Measurements from ENCODE around the gene PTPRK. TPM values are rescaled to one million over a fixed set of nuclear protein-coding genes. Genes with fewer than 3 reads are reported as not detected.
A peak's percentile ranks its signal among the peaks of the same experiment; 100 is the strongest.

PTPRK gene
- total RNA-seq, 1 experiment from 2014 or later = 89.3 TPM

DNA sequence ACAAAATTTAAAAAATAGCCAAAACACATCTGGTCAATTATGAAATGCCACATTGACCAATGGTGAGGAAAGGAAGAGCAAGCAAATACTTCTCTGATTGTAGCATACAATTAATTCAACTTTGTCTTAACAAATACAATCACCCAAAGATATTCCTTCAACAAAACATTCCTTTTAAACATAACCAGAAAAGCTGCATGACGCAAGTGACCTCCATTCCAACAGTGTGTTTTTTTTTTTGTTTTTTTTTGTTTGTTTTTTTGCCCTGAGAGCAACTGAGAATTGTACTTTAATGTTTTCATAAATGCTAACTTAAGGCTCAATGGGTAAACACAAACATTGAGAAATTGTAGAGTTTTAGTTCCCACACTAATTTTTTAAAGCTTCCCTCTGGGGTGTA, 184.4 kb downstream of the PTPRK start:
- Histone ChIP-seq H4K20me1 (ENCODE audit: insufficient read depth) (no peaks in the 10 kb centered on the region), H2AFZ (no peak overlapping the region), H3K79me2 (ENCODE audit: low read depth) (0 out of 2 replicates have a peak, but pooled peaks cover 7% of the 10 kb centered on the region), H3K36me3 (ENCODE audit: low read depth) (no peaks in the 10 kb centered on the region), H3K27ac (no peak overlapping the region), H3K9me3 (ENCODE audit: insufficient read depth, low read depth) (no peaks in the 10 kb centered on the region), H3K27me3 (ENCODE audit: insufficient read depth, low read depth) (no peaks in the 10 kb centered on the region), H3K4me1 (replicated peaks; ENCODE audit: insufficient read depth) (no peaks in the 10 kb centered on the region), H3F3A (ENCODE audit: insufficient read depth, low read depth) (no peaks in the 10 kb centered on the region), H3K9me2 (ENCODE audit: insufficient read depth) (no peaks in the 10 kb centered on the region), H3K4me2 (no peak overlapping the region), H3K4me3 (no peak overlapping the region)
- intact Hi-C loops (cut with micrococcal nuclease; ENCODE audit: unreplicated experiment) = loop anchor here (5.0 kb wide), 1 partner anchor 44 kb away; no protein-coding TSS in a partner anchor
- CTCF ChIA-PET = no interaction called here
- TF ChIP-seq EZH2 (IDR thresholded peaks at IDR 0.05; ENCODE audit: low read depth) = no peak
- TF ChIP-seq, protein P1, sequence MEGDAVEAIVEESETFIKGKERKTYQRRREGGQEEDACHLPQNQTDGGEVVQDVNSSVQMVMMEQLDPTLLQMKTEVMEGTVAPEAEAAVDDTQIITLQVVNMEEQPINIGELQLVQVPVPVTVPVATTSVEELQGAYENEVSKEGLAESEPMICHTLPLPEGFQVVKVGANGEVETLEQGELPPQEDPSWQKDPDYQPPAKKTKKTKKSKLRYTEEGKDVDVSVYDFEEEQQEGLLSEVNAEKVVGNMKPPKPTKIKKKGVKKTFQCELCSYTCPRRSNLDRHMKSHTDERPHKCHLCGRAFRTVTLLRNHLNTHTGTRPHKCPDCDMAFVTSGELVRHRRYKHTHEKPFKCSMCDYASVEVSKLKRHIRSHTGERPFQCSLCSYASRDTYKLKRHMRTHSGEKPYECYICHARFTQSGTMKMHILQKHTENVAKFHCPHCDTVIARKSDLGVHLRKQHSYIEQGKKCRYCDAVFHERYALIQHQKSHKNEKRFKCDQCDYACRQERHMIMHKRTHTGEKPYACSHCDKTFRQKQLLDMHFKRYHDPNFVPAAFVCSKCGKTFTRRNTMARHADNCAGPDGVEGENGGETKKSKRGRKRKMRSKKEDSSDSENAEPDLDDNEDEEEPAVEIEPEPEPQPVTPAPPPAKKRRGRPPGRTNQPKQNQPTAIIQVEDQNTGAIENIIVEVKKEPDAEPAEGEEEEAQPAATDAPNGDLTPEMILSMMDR (conservative IDR thresholded peaks at IDR 0.05) = no peak
- POLR2A ChIA-PET (ENCODE audit: unreplicated experiment) = no interaction called here
- no peak for DNase-seq
- no TSS peak for BruUV-seq (replicated peaks)

DNA sequence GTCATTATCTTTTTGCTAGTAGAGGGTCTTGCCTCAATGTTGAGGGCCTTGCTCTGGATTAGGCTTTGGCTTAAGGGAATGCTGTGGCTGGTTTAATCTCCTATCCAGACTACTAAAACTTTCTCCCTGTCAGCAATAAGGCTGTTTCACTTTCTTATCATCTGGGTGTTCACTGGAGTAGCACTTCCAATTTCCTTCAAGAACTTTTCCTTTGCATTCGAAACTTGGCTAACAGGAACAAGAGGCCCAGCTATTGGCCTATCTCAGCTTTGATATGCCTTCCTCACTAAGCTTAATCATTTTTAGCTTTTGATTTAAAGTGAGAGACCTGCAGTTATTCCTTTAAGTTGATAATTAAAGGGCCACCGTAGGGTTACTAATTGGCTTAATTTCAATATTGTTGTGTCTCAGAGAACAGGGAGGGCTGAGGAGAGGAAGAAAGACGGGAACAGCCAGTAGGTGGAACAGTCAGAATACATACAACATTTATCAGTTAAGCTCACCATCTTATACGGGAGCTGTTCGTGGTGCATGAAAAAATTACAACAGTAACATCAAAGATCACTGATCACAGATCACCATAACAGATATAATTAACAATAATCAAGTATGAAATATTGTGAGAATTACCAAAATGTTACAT, 186.7 kb downstream of the PTPRK start:
- H2AFZ ChIP-seq = no peak overlapping the region
- ChIA-PET POLR2A (ENCODE audit: unreplicated experiment) (no interaction called here), CTCF (no interaction called here)
- 0 out of 2 replicates have a peak, but pooled peaks cover 7% of the 10 kb centered on the region for H3K79me2 ChIP-seq (ENCODE audit: low read depth)
- DNase-seq = no peak
- H3K36me3 ChIP-seq (ENCODE audit: low read depth) = no peaks in the 10 kb centered on the region
- TF ChIP-seq, protein P1 (conservative IDR thresholded peaks at IDR 0.05) = no peak
- TF ChIP-seq EZH2 (IDR thresholded peaks at IDR 0.05; ENCODE audit: low read depth) = no peak
- H3K9me3 ChIP-seq (ENCODE audit: insufficient read depth, low read depth) = no peaks in the 10 kb centered on the region
- no TSS peak for BruUV-seq (replicated peaks)
- H3K4me2 ChIP-seq = no peak overlapping the region
- H3F3A ChIP-seq (ENCODE audit: insufficient read depth, low read depth) = no peaks in the 10 kb centered on the region
- no peaks in the 10 kb centered on the region; the same call in 1 of the 2 replicates for H4K20me1 ChIP-seq (ENCODE audit: insufficient read depth)
- H3K27ac ChIP-seq = no peak overlapping the region
- H3K4me1 ChIP-seq (replicated peaks; ENCODE audit: insufficient read depth) = no peaks in the 10 kb centered on the region
- H3K4me3 ChIP-seq = no peak overlapping the region
- intact Hi-C loops (cut with micrococcal nuclease; ENCODE audit: unreplicated experiment) = no loop called here
- H3K9me2 ChIP-seq (ENCODE audit: insufficient read depth) = no peaks in the 10 kb centered on the region
- H3K27me3 ChIP-seq (ENCODE audit: insufficient read depth, low read depth) = no peaks in the 10 kb centered on the region

DNA sequence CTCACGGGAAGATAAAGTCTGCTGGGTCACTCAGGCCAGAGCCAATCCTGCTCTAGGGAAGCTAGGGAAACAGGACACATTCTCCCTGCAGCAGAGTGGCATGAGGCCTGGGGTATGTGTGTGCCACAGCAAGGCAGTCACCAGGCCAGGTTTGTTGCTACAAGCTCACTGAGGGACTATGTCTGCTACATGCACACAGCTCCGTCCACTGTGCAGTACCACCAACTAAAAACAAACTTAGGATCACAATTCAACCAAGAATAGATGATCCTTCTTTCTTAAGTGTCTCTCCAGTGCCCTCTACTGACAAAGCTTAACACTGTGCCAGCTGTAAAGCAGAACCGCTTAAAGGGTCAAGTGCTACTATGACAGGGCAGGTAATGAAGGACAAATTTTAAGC, 192.5 kb downstream of the PTPRK start:
- POLR2A ChIA-PET (ENCODE audit: unreplicated experiment) = no interaction called here
- peaks cover 5% of the 10 kb centered on the region for H3K79me2 ChIP-seq (ENCODE audit: low read depth)
- intact Hi-C loops (cut with micrococcal nuclease; ENCODE audit: unreplicated experiment) = no loop called here
- no peaks in the 10 kb centered on the region for H3K36me3 ChIP-seq (ENCODE audit: low read depth)
- no peaks in the 10 kb centered on the region; the same call in 1 of the 2 replicates for H4K20me1 ChIP-seq (ENCODE audit: insufficient read depth)
- no peak for TF ChIP-seq EZH2 (IDR thresholded peaks at IDR 0.05; ENCODE audit: low read depth)
- TF ChIP-seq, protein P1 (conservative IDR thresholded peaks at IDR 0.05) = peak; percentile 67
- no peak overlapping the region for H2AFZ ChIP-seq
- H3K4me3 ChIP-seq = no peak overlapping the region
- no peak overlapping the region for H3K4me2 ChIP-seq
- BruUV-seq (replicated peaks) = no TSS peak
- no peak for DNase-seq
- CTCF ChIA-PET = interaction anchor here (0.6 kb wide), 1 partner anchor 81 kb away, joined by 3 read pairs; no protein-coding TSS in a partner anchor
- H3K4me1 ChIP-seq (replicated peaks; ENCODE audit: insufficient read depth) = no peaks in the 10 kb centered on the region
- no peaks in the 10 kb centered on the region for H3K9me2 ChIP-seq (ENCODE audit: insufficient read depth)
- no peaks in the 10 kb centered on the region for H3K9me3 ChIP-seq (ENCODE audit: insufficient read depth, low read depth)
- no peak overlapping the region for H3K27ac ChIP-seq
- no peaks in the 10 kb centered on the region for H3K27me3 ChIP-seq (ENCODE audit: insufficient read depth, low read depth)
- H3F3A ChIP-seq (ENCODE audit: insufficient read depth, low read depth) = 0 out of 2 replicates have a peak, but pooled peaks cover 3% of the 10 kb centered on the region
